Sigmoid colon (tissue), 7 donors: ENCODE data around the gene MUC5AC. TPM values are rescaled to one million over a fixed set of nuclear protein-coding genes. Genes with fewer than 3 reads are reported as not detected.

Experiments
- DNase-seq: peaks from one replicate; pipeline ENCODE4 v3.0.0-alpha.2; 2019
- H3K27ac ChIP-seq, 4 donors: fragments of 200-600 bp; sonication (generic); one replicate each; pipeline ENCODE4 v1.5.1; 2016 to 2019; ENCODE audit warnings: mild to moderate bottlenecking in 1 of 4
- H3K27me3 ChIP-seq, 3 donors: fragments of 200-600 bp; sonication (generic); one replicate each; pipeline ENCODE4 v1.5.1; 2019; ENCODE audit warnings: mild to moderate bottlenecking in 1 of 3
- H3K36me3 ChIP-seq, 4 donors: fragments of 200-600 bp; sonication (generic); one replicate each; pipeline ENCODE4 v1.5.1; 2016 to 2019
- H3K4me1 ChIP-seq, 4 donors: fragments of 200-600 bp; sonication (generic); one replicate each; pipeline ENCODE4 v1.5.1; 2017 to 2019
- H3K4me3 ChIP-seq, 4 donors: fragments of 200-600 bp; sonication (generic); one replicate each; pipeline ENCODE4 v1.5.1; 2017 to 2019; ENCODE audit warnings: mild to moderate bottlenecking in 2 of 4, moderate library complexity in 1 of 4
- H3K9me3 ChIP-seq, 4 donors: fragments of 200-600 bp in 3 of 4; sonication (generic) in 3 of 4; one replicate each; pipeline versions ENCODE4 v1.5.1 to v1.6.1; 2013 to 2019
- CTCF ChIP-seq, 4 experiments: fragments of 450-650 bp in 3 of 4; fragments of 200-600 bp in 1 of 4; IDR thresholded peaks; one replicate each; pipeline ENCODE4 v1.5.1; 2016 to 2019; ENCODE audit warnings: antibody characterized with exemption in 4 of 4, mild to moderate bottlenecking in 3 of 4, moderate library complexity in 2 of 4
- EP300 ChIP-seq, 4 donors: sonication (generic); formaldehyde crosslinking; IDR thresholded peaks; one replicate each; pipeline ENCODE4 v1.6.1; 2017; ENCODE audit warnings: antibody characterized with exemption in 4 of 4
- POLR2A ChIP-seq, 2 donors: fragments of 450-650 bp; IDR thresholded peaks; one replicate each; pipeline ENCODE4 v1.6.1; 2016; ENCODE audit warnings: antibody characterized with exemption in 2 of 2, mild to moderate bottlenecking in 2 of 2, moderate library complexity in 2 of 2
- POLR2AphosphoS5 ChIP-seq, 4 donors: sonication (generic); formaldehyde crosslinking; IDR thresholded peaks; one replicate each; pipeline ENCODE4 v1.6.1; 2017; ENCODE audit warnings: antibody characterized with exemption in 4 of 4
- WGBS, 2 donors: extraction: QIAGEN DNeasy Blood & Tissue Kit; methylation state at CpG; one replicate each; pipeline ENCODE4 v1.1.7; 2013; 5-methylcytosine and 5-hydroxymethylcytosine counted together
- intact Hi-C: fragments of 100-400 bp; cut with DNase I; formaldehyde crosslinking; loops from one replicate; pipeline ENCODE4 v1.15.1; 2023
- polyA plus RNA-seq, 3 donors: library from polyadenylated mRNA; stranded (reverse); fragments of 200-250 nt; gene quantifications; one replicate each; pipeline ENCODE4 v1.2.3, GENCODE V29; 2013
- total RNA-seq, 4 donors: library from RNA; depleted of rRNA; stranded (reverse); fragments of >200 nt; gene quantifications; one replicate each; pipeline ENCODE4 v1.1.0, GENCODE V29; 2016
- donor health status: healthy with polysubstance abuse.
- donor health status: Bipolar disorder and iron deficiency.
- donor health status: healthy.

MUC5AC gene, protein sequence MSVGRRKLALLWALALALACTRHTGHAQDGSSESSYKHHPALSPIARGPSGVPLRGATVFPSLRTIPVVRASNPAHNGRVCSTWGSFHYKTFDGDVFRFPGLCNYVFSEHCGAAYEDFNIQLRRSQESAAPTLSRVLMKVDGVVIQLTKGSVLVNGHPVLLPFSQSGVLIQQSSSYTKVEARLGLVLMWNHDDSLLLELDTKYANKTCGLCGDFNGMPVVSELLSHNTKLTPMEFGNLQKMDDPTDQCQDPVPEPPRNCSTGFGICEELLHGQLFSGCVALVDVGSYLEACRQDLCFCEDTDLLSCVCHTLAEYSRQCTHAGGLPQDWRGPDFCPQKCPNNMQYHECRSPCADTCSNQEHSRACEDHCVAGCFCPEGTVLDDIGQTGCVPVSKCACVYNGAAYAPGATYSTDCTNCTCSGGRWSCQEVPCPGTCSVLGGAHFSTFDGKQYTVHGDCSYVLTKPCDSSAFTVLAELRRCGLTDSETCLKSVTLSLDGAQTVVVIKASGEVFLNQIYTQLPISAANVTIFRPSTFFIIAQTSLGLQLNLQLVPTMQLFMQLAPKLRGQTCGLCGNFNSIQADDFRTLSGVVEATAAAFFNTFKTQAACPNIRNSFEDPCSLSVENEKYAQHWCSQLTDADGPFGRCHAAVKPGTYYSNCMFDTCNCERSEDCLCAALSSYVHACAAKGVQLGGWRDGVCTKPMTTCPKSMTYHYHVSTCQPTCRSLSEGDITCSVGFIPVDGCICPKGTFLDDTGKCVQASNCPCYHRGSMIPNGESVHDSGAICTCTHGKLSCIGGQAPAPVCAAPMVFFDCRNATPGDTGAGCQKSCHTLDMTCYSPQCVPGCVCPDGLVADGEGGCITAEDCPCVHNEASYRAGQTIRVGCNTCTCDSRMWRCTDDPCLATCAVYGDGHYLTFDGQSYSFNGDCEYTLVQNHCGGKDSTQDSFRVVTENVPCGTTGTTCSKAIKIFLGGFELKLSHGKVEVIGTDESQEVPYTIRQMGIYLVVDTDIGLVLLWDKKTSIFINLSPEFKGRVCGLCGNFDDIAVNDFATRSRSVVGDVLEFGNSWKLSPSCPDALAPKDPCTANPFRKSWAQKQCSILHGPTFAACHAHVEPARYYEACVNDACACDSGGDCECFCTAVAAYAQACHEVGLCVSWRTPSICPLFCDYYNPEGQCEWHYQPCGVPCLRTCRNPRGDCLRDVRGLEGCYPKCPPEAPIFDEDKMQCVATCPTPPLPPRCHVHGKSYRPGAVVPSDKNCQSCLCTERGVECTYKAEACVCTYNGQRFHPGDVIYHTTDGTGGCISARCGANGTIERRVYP (N-terminal part only)
- total RNA-seq: under 1 TPM in 1 of 4 donors, not detected in 3; under 0.01 TPM
- under 1 TPM in 2 of 3 donors, not detected in 1; under 0.01 to 0.09 TPM for polyA plus RNA-seq

DNA sequence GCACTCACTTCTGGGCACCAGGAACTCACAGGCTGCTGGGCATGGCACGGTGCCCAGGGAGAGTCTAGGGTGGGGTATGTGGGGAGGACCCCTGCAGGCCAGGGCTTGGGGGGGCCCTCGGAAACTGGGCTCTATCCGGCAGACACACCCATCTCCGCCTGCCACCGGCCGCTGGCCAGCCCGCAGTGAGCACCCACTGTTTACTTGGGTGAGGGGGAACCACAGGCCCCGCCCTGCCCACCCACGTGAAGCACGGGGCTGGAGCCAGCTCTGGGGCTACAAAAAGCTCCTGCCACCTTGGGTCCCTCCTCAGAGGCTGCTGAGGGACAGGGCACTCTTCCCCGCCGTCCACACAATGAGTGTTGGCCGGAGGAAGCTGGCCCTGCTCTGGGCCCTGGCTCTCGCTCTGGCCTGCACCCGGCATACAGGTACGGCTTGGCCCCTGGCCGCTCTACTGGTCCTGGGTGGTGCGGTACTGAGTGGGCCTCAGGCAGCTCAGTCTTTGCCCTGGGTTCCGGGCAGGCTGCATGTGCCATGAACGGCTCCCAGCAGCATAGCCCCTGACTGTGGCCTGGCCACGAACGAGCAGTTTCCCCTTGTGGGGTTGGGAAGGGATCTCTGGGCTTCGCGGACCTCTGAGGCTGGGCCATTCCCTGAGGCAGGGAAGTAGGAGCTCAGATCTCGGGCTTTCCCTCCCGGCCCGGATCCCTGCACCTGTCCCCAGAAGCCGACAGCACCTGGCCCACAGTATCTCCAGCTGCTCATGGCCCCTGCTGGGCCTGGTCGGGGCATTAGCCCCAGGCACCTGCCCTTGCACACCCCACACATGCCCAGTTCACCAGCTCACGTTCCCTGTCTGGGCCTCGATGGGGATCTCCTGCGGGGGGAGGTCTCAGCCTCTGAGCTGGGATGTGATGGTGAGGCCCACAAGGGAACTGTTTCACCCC is at the start of gene MUC5AC:
TSS of gene MUC5AC (plus strand) at position 309 of the 947 bp plus-strand sequence. CDS start at position 356, 47 bp downstream.
- Histone ChIP-seq H3K27ac (no peak within 1 kb of the TSS), H3K36me3 (no peaks in the 10 kb centered on the region), H3K4me1 (no peaks in the 10 kb centered on the region), H3K4me3 (no peak within 1 kb of the TSS), H3K27me3 (peaks cover 0 to 10% (median 0%) of the 10 kb centered on the region in 3 donors), H3K9me3 (no peaks in the 10 kb centered on the region)
- intact Hi-C loops: no loop called here
- 42 to 81% methylated on average over 32 of the region's 32 CpGs for WGBS, 2 donors
- DNase-seq: no peak
- no peak for TF ChIP-seq CTCF (IDR thresholded peaks at IDR 0.05)
- TF ChIP-seq POLR2A (IDR thresholded peaks at IDR 0.05): no peak
- TF ChIP-seq POLR2AphosphoS5 (IDR thresholded peaks at IDR 0.05): no peak

GRCh38 chr11:1108246-1108900 is 49.4 kb upstream of the MUC5AC start:
- WGBS, 2 donors: 86 to 90% methylated on average over 29 of the region's 29 CpGs
- Histone ChIP-seq H3K27ac (no peak overlapping the region), H3K4me1 (no peaks in the 10 kb centered on the region), H3K36me3 (no peaks in the 10 kb centered on the region), H3K4me3 (no peak overlapping the region), H3K9me3 (no peaks in the 10 kb centered on the region), H3K27me3 (peaks cover 0 to 37% (median 6%) of the 10 kb centered on the region in 3 donors)
- TF ChIP-seq POLR2A (IDR thresholded peaks at IDR 0.05) (no peak), CTCF (IDR thresholded peaks at IDR 0.05) (no peak), POLR2AphosphoS5 (IDR thresholded peaks at IDR 0.05) (no peak), EP300 (IDR thresholded peaks at IDR 0.05) (no peak)
- DNase-seq: no peak
- intact Hi-C loops: no loop called here

GRCh38 chr11:1109101-1109917 is 48.4 kb upstream of the MUC5AC start:
- intact Hi-C loops: no loop called here
- no peaks in the 10 kb centered on the region for H3K4me1 ChIP-seq
- H3K4me3 ChIP-seq: no peak overlapping the region
- peaks cover 0 to 37% (median 6%) of the 10 kb centered on the region in 3 donors for H3K27me3 ChIP-seq
- WGBS, 2 donors: 78 to 82% methylated on average over 28 of the region's 28 CpGs
- H3K9me3 ChIP-seq: no peaks in the 10 kb centered on the region
- no peak for TF ChIP-seq POLR2A (IDR thresholded peaks at IDR 0.05)
- no peak for TF ChIP-seq EP300 (IDR thresholded peaks at IDR 0.05)
- no peak for TF ChIP-seq CTCF (IDR thresholded peaks at IDR 0.05)
- TF ChIP-seq POLR2AphosphoS5 (IDR thresholded peaks at IDR 0.05): no peak
- DNase-seq: no peak
- no peaks in the 10 kb centered on the region for H3K36me3 ChIP-seq
- H3K27ac ChIP-seq: no peak overlapping the region
